Testis (tissue), 3 donors: ENCODE measurements around the gene OPCML. TPM values are rescaled to one million over a fixed set of nuclear protein-coding genes. Genes with fewer than 3 reads are reported as not detected.

Experiments
- DNase-seq: peaks from one replicate; pipeline ENCODE4 v3.0.0-alpha.2; 2019
- H3K27ac ChIP-seq, 2 donors: fragments of 200-600 bp; sonication (generic); one replicate each; pipeline ENCODE4 v1.5.1; 2019
- H3K27me3 ChIP-seq: fragments of 200-600 bp; sonication (generic); one replicate; pipeline ENCODE4 v1.5.1; 2019
- H3K36me3 ChIP-seq: fragments of 200-600 bp; sonication (generic); one replicate; pipeline ENCODE4 v1.5.1; 2017; ENCODE audit warnings: low read depth; ENCODE audit errors: missing control alignments
- H3K4me1 ChIP-seq: fragments of 200-600 bp; sonication (generic); one replicate; pipeline ENCODE4 v1.5.1; 2019
- H3K4me3 ChIP-seq, 2 donors: fragments of 200-600 bp; sonication (generic); one replicate each; pipeline ENCODE4 v1.5.1; 2017 to 2019
- H3K9me3 ChIP-seq: fragments of 200-600 bp; sonication (generic); one replicate; pipeline ENCODE4 v1.5.1; 2017
- CTCF ChIP-seq, 3 experiments: fragments of 450-650 bp in 2 of 3; fragments of 200-600 bp in 1 of 3; sonication (generic) in 1 of 3; IDR thresholded peaks; one replicate each; pipeline ENCODE4 v1.5.1; 2016 to 2019; ENCODE audit warnings: antibody characterized with exemption in 3 of 3, mild to moderate bottlenecking in 2 of 3, moderate library complexity in 1 of 3
- POLR2A ChIP-seq: fragments of 450-650 bp; IDR thresholded peaks from one replicate; pipeline ENCODE4 v1.6.1; 2017; ENCODE audit warnings: antibody characterized with exemption, mild to moderate bottlenecking, moderate library complexity
- WGBS, 2 donors: methylation state at CpG; one replicate each; pipeline ENCODE4 v1.1.5; 2018; 5-methylcytosine and 5-hydroxymethylcytosine counted together
- intact Hi-C: fragments of 100-400 bp; cut with DNase I; formaldehyde crosslinking; loops from one replicate; pipeline ENCODE4 v1.15.1; 2023; ENCODE audit warnings: low total_unique reads
- polyA plus RNA-seq: library from polyadenylated mRNA; stranded (reverse); fragments of 350-450 nt; fragmentation: Illumina TruSeq; extraction: RNeasy Lipid Tissue Mini Kit (QIAGEN cat#74804); gene quantifications from one replicate; pipeline ENCODE4 v1.2.3, GENCODE V29; 2014; ENCODE audit warnings: low read depth, low replicate concordance; ENCODE audit not compliant: insufficient read depth
- total RNA-seq, 2 donors: library from RNA; depleted of rRNA; stranded (reverse); fragments of >200 nt; gene quantifications; one replicate each; pipeline ENCODE4 v1.2.3, GENCODE V29; 2016

The OPCML gene
- total and polyA plus RNA-seq, 3 donors from 2014 or later: 0.16 to 2.7 (median 0.62) TPM

GRCh38 chr11:133082841-133083488 lies 449.3 kb downstream of the OPCML start:
- Histone ChIP-seq H3K9me3 (no peaks in the 10 kb centered on the region), H3K36me3 (no peaks in the 10 kb centered on the region), H3K27me3 (no peaks in the 10 kb centered on the region), H3K27ac (no peak overlapping the region), H3K4me3 (peak overlapping the region; percentile 51 to 53), H3K4me1 (no peaks in the 10 kb centered on the region)
- intact Hi-C loops: loop anchor here (5.0 kb wide), 1 partner anchor 749 kb away; no protein-coding TSS in a partner anchor
- DNase-seq: peak; percentile 72
- 1% methylated on average over 71 of the region's 71 CpGs; no CpG with 5 or more reads in 1 of the 2 donors for WGBS, 2 donors
- TF ChIP-seq POLR2A (no peak), CTCF (IDR thresholded peaks at IDR 0.05) (peak; percentile 83 to 99 (median 95))

GRCh38 chr11:133082453-133082781 lies 449.9 kb downstream of the OPCML start:
- 0 to 50% methylated on average over 1 to 3 of the region's 23 CpGs for WGBS, 2 donors
- Histone ChIP-seq H3K27ac (no peak overlapping the region), H3K4me3 (peak overlapping the region in 1 of 2 donors; percentile 51), H3K27me3 (no peaks in the 10 kb centered on the region), H3K9me3 (no peaks in the 10 kb centered on the region), H3K36me3 (no peaks in the 10 kb centered on the region), H3K4me1 (no peaks in the 10 kb centered on the region)
- DNase-seq: peak; percentile 66
- TF ChIP-seq CTCF (IDR thresholded peaks at IDR 0.05) (no peak), POLR2A (no peak)
- intact Hi-C loops: loop anchor here (5.0 kb wide), 1 partner anchor 750 kb away; no protein-coding TSS in a partner anchor

DNA sequence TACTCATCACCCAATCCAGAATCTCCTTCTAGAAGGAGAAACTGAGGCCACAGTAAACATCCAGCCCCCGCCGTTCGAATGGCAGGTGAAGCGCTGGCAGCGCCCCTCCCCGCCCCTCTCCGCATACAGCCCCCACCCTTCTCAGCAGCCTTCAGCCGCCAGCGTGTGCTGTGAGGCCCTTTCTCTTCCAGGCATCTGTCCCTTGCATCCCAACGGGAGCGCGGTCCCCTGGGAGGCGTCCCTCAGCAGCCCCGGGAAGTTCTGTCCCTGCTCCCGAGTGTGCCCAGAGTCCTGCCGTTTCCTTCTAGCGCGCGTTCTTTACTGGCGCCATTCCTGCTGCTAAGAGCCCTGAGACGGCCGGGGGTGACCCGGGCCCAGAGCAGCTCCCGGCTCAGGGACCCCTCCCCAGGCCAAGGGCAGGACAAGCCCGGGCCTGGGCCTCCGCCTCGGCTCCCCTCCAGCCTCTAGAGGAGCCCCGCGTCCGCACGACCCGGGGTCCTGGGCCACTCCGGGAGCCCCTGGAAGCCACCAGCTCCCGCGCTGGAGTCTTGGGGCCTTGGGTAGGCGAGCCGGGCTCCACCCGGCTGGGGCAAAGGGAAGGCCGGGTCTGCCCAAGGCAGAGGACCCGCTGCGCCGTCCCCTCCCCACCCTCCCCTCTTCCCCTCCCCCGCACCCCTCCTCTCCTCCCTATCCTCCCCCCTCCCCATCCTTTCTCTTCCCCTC lies 450.4 kb downstream of the OPCML start:
- H3K4me3 ChIP-seq: no peak overlapping the region
- no peaks in the 10 kb centered on the region for H3K9me3 ChIP-seq
- no peak overlapping the region for H3K27ac ChIP-seq
- WGBS, 2 donors: 55 to 63% methylated on average over 17 to 42 of the region's 43 CpGs
- TF ChIP-seq CTCF (IDR thresholded peaks at IDR 0.05) (no peak), POLR2A (no peak)
- intact Hi-C loops: loop anchor here (5.0 kb wide), 1 partner anchor 750 kb away; no protein-coding TSS in a partner anchor
- H3K4me1 ChIP-seq: no peaks in the 10 kb centered on the region
- DNase-seq: no peak
- no peaks in the 10 kb centered on the region for H3K27me3 ChIP-seq
- no peaks in the 10 kb centered on the region for H3K36me3 ChIP-seq

GRCh38 chr11:133081020-133081419 lies 451.3 kb downstream of the OPCML start:
- Histone ChIP-seq H3K27me3 (no peaks in the 10 kb centered on the region), H3K36me3 (no peaks in the 10 kb centered on the region), H3K4me1 (no peaks in the 10 kb centered on the region), H3K27ac (no peak overlapping the region), H3K4me3 (no peak overlapping the region), H3K9me3 (no peaks in the 10 kb centered on the region)
- intact Hi-C loops: loop anchor here (5.0 kb wide), 1 partner anchor 751 kb away; no protein-coding TSS in a partner anchor
- WGBS, 2 donors: 64 to 72% methylated on average over 7 to 9 of the region's 9 CpGs
- no peak for TF ChIP-seq CTCF (IDR thresholded peaks at IDR 0.05)
- no peak for TF ChIP-seq POLR2A
- no peak for DNase-seq
